GM12892 (cell line): ENCODE results near the gene CEMIP2.

Experiments
- POLR2A ChIP-seq: IDR thresholded peaks from 2 replicates; pipeline ENCODE4 v1.6.1; 2011; ENCODE audit warnings: low read depth, low read length, control low read depth
- POLR2AphosphoS5 ChIP-seq: IDR thresholded peaks from 2 replicates; pipeline ENCODE4 v1.6.1; 2011; ENCODE audit warnings: low read depth, low read length, control low read depth
- TAF1 ChIP-seq: IDR thresholded peaks from 2 replicates; pipeline ENCODE4 v1.6.1; 2011; ENCODE audit warnings: low read depth, mild to moderate bottlenecking, control low read depth, low read length, borderline replicate concordance

GRCh38 chr9:71681104-71681707 is 87.1 kb downstream of the CEMIP2 start:
- no peak for TF ChIP-seq POLR2A
- no peak for TF ChIP-seq POLR2AphosphoS5
- TF ChIP-seq TAF1 = no peak
